Inflammatory macrophage treated with lipopolysaccharide for 4 hours (primary cell): ENCODE measurements around the gene MYO16.

ENCODE experiments used
- DNase-seq: peaks from one replicate; pipeline ENCODE4 v3.0.0-alpha.2; 2020

Gene MYO16

GRCh38 chr13:108667205-108667604 is 37.8 kb downstream of the MYO16 start:
- DNase-seq, result no peak

DNA sequence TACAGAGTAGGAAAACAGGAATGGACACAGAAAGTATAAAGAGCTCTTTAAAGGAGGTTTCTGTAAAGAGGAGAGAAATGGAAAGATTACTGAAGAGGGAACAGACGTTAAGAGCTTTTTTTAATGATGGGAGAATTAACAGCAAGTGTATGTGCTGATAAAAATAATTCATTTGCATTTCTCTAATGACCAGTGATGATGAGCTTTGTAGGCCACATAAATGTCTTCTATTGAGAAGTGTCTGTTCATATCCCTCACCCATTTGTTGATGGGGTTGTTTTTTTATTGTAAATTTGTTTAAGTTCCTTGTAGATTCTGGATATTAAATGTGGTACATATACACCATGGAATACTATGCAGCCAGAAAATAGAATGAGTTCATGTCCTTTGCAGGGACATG is 40.0 kb downstream of the MYO16 start:
- no peak for DNase-seq

DNA sequence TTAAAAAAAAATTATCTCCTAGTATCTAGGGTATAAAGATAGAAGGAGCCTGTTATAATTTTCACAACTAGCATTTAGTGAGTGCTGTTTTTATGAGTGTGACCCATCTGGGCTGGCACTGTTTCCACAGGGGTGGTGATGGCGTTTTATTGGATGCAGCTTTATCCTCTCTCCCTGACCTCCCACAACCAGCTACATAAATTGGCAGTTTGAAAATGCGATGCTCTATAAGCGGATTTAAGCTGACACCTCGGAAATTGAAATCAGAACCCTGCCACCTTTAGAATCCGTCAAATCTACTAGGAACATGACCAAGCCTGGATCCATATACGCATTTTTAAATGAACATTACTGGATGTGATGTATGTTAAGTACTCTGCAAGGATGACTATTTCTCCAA is 44.9 kb downstream of the MYO16 start:
- DNase-seq, result no peak

DNA sequence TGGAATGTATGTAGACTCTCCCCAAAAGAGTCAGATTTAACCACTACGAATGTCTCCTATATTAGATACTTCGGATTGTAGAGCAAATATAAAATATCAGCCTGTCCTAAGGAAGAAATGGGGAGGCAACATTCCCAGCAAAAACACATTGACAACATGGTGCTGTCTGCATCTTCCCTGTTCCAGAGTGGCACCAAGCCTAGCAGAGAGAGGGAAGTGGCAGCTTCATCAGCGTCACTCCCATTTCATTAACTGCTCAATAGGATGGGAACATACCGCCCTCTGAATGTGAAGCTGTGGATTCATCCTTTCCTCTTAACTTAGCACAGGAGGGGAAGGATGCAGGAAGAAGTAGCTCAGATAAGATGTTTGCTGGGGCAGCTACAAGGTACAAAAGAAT is 45.4 kb downstream of the MYO16 start:
- no peak for DNase-seq

GRCh38 chr13:108676620-108677019 is 47.2 kb downstream of the MYO16 start:
- no peak for DNase-seq

DNA sequence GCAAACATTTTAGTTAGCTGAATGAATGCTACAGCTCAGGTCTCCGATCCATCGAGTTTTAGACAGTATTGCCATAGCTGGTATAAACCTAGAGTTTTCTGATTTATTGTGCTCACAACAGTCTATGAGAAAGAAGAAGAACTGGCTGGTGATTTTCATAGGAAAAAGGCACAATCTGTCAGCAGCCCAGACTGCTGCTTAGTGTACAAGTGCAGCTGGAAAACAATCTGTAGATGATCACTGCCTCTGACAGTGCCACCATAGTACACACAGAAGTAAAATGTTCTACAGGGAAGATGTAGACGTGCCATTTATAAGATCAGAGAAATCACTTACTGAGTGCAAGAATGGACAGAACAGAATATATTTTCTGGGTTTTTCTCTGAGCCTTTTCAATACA is 48.4 kb downstream of the MYO16 start:
- no peak for DNase-seq

- no peak for DNase-seq
Measured at GRCh38 chr13:108680011-108680410, 50.6 kb downstream of the MYO16 start.

- DNase-seq, result no peak
Measured at GRCh38 chr13:108681986-108682575, 52.7 kb downstream of the MYO16 start.

DNA sequence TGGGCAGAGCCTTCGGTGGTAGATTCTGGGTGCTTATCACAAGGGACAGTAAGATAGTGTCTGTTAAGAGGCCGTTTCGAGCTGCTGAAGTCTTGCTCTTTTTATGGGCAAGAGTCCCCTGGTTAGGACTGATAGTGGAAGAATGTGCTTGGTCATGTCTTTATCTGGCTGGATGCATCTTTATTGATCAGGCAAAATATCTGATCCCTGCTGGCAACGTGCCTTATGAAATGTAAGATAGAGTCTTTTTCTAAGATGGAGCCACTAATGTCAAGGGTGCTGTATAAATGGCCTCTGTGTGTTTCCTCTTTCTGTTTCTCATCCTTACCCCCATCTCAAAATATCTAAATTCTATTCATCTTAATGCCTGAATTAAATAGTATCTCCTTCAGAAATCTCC is 53.3 kb downstream of the MYO16 start:
- no peak for DNase-seq

GRCh38 chr13:108686027-108686426 is 56.6 kb downstream of the MYO16 start:
- no peak for DNase-seq

- DNase-seq, result no peak
Measured at GRCh38 chr13:108690726-108691125, 61.3 kb downstream of the MYO16 start.

GRCh38 chr13:108700422-108701170 is 71.2 kb downstream of the MYO16 start:
- DNase-seq, result no peak

DNA sequence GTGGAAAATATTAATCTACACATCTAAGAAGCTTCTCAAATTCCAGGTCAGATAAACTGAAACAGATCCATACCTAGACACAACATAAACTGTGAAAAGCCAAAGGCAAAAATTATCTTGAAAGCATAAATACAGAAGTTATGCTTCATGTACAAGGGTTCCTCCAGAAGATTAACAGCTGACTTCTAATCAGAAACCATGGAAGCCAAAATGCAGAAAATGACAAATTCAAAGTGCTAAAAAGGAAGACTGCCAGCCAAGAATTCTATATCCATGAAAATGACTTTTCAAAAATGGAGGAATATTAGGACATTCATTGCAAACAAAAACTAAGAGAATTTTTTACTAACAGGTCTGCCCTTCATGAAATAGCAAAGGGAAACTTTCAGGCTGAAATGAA is 72.8 kb downstream of the MYO16 start:
- DNase-seq, result no peak

DNA sequence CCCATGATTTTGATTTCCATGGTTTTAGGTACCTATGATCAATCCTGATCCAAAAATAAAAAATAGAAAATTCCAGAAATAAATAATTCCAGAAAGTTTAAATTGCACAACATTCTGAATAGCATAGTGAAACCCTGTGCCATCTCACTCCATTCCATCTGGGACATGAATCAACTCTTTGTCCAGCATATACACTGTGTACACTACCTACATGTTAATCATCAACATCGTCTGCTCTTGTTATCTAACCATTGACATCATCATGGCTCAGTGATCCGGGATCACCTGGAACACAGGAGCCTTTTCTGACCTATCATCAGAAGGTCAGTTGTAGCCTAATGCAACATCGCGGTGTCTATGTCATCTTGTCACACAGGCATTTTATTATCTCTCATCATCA is 75.6 kb downstream of the MYO16 start:
- DNase-seq, result no peak

- no peak for DNase-seq
Measured at GRCh38 chr13:108707584-108707983, 78.2 kb downstream of the MYO16 start.

GRCh38 chr13:108708921-108709320 is 79.5 kb downstream of the MYO16 start:
- no peak for DNase-seq

DNA sequence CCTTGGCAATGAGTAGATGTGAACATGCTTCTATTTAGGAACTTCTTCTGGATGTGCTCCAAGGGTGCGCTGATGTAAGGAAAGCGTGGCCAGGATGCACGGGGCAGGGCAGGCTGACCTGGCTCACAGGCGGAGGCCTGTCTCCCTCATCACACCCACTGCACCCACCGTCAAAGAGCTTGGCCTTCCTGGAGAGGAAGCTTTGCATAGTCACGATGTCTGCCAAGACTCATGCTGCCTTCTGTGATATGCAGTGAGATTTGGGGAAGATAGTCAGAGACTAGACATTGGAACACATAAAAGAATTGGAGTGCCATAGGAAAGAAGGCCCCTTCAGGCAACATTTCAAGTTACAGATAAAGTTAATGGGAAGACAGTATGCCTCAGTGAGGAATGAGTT is 82.0 kb downstream of the MYO16 start:
- no peak for DNase-seq

- DNase-seq, result no peak
Measured at GRCh38 chr13:108725471-108725870, 96.1 kb downstream of the MYO16 start.

- DNase-seq, result no peak
Measured at GRCh38 chr13:108728370-108728769, 99.0 kb downstream of the MYO16 start.

DNA sequence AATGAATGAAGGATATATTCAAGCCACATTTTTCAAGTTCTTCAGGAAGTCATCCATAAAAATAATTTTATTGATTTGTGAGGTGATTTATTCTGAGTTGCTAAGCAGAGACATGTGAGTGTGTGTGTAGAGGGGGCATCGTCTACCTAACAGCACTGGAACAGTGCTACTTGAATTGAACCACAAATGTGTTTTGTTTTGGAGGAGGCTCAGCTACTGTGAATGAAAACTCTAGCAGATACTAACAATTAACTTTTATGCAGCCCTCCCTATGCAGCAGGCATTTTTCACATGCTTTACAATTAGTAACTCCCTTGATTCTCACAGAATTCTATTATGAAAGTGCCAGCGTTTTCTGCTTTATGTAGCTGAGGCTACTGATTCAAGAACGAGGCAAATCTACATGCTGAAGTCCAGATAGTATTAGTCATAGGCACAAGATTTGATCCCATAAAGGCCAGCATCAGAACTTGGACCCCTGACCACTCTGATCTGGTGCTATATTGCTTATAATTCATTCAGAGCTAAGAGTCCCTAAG is 103.7 kb downstream of the MYO16 start:
- DNase-seq, result no peak

DNA sequence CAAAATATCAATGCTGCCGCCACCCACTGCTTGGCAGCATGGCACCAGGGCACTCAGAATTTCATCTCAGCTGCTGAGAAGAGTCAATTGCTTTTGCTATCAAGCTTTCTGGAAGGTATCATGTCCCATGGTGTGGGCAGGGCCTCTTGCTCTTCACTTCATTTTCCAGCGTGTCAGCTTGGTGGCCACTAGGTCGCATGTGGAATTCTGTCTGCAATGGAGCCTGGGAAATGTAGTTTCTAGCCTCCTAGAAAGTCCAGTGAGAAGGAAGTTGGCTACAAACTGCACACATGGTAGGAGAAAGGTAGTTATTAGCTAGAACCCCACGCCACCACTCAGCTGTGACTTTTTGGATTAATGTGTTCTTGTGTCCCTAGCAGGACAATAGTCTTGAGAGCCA is 105.3 kb downstream of the MYO16 start:
- DNase-seq, result no peak

- DNase-seq, result no peak
Measured at GRCh38 chr13:108741930-108742329, 112.5 kb downstream of the MYO16 start.

DNA sequence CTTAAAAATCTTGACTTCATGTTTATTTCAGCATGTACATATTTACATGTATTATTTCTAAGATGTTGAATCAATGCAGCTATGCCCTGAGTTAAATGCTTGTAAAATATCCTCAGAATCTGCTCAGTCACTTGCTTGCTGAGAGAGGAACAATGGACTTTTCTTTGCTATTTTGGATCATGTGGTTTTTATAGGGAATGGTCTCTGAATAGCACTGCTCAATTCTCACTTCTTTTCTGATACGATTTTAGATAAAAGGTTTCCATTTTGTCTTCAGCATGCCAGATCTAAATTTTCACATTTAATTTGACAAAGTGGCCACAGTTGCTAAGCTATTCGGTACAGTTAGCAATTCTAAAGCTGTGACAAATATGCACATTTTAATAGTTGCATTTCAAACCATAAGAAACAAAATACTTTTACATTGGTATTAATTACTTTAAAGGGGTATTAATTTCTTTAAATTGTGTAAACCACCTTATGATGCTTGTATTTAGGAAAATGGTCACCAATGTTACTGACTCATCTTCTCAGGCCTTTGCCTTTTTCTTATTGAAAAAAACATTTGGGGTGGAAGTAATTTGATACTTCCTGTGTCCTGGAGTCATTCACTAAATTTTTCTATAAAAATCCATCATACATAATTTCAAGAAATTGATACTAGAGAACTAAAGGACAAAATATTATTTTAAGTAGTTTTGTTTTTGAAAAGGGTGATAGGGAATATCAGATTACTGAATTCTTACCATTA is 113.5 kb downstream of the MYO16 start:
- DNase-seq, result no peak

DNA sequence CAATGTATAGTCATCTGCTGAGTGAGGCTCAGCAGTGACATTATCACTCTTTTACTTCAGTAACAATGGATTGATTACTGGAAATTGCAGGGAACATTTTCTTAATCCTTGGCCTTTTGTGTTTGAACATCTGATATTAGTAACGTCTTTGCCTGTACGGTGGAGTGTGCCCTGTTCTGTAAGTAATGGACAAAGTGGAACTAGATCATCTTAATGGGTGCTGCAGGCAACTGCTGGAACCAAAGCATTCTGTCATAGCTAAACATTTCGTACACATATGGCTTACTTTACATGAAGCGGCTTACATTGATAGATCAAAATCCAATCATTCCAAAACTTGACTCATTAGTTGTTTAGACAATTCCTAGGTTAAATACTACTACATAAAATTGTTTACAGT is 114.1 kb downstream of the MYO16 start:
- DNase-seq, result no peak
